ENCODE results near the gene DARS1.

GRCh38 chr2:136021976-136022375 is 36.5 kb upstream of the DARS1 start:
- TF ChIP-seq CTCF (IDR thresholded peaks at IDR 0.05) (no peak), ZFX (IDR thresholded peaks at IDR 0.05; ENCODE audit: borderline replicate concordance) (no peak)
